M059J (cell line): ENCODE results near the gene EPYC. TPM values are rescaled to one million over a fixed set of nuclear protein-coding genes. Genes with fewer than 3 reads are reported as not detected.

Experiments used
- DNase-seq: peaks from one replicate; pipeline ENCODE4 v3.0.0-alpha.2; 2012; ENCODE audit warnings: low read depth
- total RNA-seq: library from RNA; depleted of rRNA; stranded (reverse); fragments of >200 nt; shearing (Covaris generic); gene quantifications from 2 replicates; pipeline ENCODE4 v1.2.3, GENCODE V29; 2014

The EPYC gene
- total RNA-seq, 1 experiment from 2014 or later = 0.17 TPM

DNA sequence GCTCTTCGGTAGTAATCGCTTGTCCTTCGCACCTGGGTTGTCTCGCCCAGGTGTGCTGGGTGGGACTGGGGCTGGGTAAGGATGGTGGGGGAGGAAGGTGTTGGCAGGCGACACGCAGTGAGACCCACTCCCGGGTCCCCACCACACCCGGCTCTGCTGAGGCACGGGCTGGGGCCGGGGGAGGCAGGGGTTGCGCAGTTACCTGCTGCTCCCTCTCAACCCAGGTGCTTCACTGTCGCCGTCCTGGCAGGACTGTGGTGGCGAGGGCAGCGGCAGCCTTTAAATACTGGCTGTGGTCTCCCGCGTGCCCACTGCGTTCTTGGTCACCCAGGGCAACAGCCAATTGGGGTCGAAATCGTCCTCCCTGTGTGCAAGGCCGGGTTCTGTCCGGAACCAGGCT lies 49.9 kb downstream of the EPYC start, which contains the start of gene CCER1:
TSS of gene CCER1 (minus strand) at position 256 of the 400 bp plus-strand sequence. CDS start 434 bp downstream, outside the sequence.
- DNase-seq = no peak

DNA sequence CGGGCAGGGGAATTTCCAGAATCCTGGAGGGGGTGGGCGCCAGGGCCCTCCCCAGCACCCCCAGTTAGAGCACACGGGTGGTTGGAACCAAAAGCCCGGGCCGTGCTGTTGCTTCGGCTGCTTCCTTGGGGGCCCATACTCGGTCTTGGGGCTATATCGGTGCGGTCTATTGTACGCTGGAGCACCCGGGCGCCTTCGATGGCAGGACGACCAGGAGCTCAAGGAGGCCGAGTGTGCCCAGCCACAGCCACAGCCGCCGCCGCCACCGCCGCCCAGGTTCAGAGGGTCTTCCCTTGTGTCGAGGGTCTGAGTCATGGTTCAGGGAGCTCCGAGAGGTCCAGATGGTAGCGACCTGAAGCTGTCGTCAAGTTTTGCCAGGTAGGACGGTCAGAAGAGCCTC lies 50.3 kb downstream of the EPYC start:
- DNase-seq = no peak

DNA sequence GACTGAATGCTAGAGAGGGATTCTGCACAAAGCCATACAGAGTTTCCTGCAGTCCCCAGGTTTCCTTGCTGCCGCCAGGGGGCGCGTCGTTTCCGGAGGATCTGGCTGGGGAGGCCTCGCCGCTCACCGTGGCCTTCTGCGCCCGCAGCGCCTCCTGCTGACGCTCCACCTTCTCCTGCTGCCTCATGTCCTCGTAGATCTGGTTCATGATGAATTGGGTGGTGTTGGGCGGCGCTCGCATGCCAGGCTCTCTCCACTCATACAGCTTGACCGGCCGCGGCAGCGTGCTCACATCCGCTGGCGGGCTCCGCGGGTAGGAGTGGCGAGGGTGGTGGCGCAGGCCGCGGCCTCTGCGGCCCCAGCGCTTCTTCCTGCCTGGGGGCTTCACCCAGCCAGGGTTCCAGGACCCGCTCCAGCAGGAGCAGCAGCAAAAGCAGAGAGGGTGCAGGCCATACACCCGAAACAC lies 50.8 kb downstream of the EPYC start:
- DNase-seq = no peak

DNA sequence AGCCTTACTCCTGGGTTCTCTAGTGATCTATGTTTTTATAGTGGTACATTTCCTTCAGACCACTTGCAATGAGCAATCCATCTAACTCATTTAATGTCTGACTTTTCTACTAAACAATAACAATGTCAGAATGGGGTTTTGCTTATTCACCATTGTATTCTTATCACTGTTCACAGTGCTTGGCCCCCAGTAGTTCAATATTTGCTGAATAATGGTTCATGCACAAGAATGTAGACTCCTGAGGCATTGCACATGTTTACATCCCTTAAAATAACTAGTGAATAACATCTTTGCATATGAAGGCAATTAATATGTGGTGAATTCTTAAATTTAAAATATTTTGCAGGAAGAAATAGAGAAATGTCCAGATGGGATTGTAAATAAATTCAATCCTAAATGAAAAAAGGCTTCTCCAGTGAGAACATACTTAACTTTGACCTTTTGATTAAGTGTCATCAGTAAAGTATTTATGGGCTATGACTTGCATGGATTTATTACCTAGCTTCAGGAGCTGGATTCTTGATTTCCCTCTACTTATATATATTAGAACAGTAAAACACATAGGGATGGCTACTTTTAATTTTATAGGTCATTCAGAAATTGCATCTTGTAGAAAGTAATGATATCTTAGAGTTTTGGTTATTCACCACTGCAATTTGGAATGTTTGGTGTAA lies 53.2 kb downstream of the EPYC start:
- DNase-seq = no peak

DNA sequence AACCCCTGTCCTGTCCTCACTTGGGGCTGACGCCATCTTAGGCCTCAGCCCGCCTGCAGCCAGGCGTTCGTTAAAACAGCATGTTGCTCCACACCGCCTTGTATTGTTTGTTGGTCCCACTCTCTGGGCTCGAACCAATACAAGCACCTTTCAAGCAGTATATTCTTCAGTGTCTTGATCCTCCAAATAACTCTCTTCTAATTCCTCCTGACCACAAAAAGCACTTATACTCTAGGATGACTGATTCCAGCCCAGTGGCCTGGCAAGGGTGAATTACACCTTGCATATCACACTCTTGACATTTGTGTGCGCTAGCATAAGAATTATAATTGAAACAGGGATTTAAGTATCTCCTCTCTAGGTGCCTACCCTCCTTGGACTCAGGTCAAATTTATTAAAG lies 56.9 kb downstream of the EPYC start:
- no peak for DNase-seq

DNA sequence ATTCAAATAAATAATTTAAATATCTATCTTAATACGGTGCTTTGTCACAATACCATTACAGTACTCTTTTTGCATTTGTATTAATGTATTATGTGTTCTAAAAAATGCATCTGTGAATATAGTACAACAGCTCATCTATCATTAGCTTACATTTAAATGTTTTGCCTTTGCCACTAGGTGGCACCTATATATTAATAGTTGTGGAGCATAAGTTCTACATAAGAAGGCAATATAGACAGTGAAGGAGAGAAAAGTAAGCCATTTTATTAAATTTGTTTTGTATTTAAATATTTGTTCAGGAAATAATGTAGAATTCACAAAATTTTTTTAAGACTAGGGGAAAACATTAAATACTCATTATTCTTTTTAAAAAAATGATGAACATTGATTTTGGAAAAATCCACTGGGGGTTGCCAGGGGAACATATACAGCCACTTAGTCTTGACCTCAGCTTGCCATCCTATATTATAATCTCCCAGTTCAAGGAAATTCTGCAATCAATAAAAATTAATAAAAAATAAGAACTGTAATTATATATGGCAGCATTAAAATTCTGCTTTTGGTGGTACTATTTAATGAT lies 59.6 kb downstream of the EPYC start:
- peak; percentile 35 for DNase-seq

DNA sequence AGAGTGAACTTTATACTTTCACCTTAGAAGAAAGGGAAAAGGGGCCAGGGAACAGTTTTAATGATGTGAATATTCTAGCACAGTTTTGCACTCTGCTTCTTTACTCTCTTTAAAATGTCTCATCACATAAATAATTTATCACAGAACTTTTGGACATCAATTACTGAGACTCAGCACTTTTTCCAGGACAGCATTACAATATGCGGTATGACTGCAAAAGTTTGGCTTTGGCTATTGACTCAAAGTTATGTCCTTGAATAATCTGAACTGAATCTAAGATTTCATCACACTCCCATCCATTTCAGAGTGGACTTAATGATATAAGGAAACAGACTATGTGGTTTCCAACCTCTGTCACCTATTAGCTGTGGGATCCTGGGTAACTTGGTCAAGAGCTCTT lies 61.5 kb downstream of the EPYC start:
- no peak for DNase-seq

DNA sequence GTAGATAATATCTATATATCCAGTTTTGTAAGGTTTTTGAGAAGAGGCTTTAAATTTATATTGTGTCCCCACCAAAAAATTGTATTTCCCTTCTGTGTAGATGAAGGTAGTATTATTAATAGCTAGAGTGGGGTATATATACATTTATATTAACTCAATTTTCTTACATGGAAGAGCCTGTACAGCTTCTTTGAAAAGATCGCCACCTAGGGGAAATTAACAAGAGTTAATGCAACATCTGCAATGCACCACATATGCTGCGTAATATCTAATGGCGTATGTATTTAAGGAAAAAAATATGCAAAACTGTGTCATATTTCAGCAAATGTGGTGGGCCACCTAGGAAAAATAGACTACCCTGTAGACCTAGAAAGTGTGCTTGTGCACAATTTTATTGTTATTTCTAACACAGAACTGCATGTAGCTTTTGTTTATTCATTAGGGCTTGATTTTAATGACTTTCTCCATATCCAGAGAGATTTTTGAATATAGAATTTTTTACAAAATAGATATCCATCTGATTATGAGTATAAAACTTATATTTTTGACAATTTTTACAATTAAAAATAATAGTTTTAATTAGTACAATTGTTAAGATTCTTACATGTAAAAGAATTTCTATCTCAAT lies 63.8 kb downstream of the EPYC start:
- peak; percentile 57 for DNase-seq

DNA sequence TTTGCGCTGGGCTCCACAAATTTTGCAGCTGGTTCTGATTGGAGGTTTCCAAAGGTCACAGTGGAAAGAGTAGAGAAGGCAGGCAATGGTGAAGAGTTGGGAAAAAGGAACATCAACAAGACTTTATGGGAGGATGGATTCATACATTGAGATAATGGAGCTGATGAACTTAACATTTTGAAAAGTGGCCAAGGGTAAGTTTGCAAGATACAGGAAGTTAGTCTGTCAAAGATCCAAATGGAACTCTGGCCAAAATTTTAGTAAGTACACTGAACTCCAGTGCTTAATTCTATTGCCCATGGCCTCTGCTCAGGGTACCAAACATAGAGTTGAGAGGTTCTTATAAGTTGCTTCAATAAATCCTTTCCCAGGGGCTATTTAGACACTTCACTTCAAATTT lies 65.4 kb downstream of the EPYC start:
- DNase-seq = peak; percentile 31

DNA sequence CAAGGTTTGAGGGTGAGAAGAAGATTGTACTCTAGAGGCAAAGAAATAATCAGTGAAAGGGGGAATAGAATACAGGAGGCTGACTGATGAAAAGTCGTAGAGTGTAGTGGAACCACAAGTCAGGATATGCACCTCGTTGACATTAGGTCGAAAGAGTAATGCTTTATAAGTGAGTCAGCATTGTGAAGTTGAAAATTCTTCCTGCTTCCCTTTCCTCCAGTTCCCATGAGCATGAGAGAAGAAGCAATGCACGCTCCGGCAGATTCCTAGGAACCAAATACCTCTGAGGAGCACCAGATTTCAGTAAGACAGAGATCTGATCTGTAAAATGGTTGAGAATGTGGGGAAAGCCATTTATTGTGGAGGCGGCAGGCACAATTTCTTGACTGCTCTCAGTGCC lies 66.3 kb downstream of the EPYC start:
- peak; percentile 88 for DNase-seq

DNA sequence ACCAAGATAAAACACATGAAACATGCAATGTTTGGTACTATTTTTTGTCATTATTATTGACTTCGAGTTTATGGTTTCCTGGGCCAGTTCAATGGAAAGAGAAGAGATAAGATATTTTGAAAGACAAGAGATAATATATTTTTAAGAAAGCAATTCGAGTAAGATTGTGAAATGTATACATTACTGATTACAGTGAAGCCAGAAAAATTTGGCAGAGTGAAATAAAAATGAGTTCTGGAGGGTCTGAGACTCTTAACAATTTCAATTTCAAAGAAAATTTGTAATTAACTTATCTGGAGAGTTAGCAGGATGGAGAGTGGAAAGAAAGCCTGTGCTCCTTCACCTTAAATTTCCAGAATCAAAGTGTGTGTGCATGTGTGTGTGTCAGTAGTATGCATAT lies 67.1 kb downstream of the EPYC start:
- DNase-seq = no peak

DNA sequence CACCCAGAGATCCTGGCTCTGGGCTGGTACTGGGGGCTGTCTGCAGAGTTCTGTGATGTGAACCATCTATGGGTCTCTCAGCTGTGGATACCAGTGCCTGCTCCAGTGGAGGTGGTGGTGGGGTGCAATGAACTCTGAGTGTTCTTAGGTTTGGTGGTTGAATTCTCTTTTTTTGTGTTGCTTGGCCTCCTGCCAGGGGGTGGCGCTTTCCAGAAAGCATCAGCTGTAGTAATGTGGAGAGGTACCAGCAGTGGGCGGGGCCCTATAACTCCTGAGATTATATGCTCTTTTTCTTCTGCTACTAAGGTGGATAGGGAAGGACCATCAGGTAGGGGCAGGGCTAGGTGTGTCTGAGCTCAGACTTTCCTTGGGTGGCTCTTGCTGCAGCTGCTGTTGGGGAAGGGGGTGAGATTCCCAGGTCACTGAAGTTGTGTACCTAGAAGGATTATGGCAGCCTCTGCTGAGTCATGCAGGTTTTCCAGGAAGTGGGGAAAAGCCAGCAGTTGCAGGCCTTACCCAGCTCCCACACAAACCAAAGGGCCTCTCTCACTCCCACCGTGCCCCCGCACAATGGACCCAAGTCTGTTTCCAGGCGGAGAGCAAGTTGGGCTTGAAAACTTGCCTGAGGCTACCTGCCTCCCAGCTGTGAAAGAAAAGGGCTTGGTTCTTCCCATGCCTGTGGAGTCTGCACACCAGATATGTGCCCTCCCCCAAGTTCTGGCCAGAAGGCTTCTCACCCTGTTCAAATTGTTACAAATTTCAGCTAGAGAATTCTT lies 68.4 kb downstream of the EPYC start:
- peak; percentile 46 for DNase-seq

DNA sequence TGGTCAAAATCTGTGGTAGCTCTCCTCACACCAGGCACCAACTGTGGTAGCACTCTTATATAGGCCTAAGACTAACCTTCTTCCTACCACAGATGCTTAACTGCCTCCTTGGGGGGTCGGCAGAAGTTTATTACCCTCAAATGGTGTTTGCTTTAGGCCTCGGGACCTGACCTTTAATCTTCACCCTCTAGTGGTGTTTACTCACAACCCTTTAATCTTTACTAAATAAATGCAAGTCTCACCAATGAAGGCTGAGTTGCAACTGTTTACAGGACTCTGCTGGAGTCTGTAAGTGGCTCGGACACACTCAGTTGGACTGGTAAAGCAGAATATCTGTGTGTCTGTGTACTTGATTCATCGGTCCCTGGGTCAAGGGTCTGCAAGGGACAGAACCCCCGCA lies 79.2 kb downstream of the EPYC start:
- no peak for DNase-seq

DNA sequence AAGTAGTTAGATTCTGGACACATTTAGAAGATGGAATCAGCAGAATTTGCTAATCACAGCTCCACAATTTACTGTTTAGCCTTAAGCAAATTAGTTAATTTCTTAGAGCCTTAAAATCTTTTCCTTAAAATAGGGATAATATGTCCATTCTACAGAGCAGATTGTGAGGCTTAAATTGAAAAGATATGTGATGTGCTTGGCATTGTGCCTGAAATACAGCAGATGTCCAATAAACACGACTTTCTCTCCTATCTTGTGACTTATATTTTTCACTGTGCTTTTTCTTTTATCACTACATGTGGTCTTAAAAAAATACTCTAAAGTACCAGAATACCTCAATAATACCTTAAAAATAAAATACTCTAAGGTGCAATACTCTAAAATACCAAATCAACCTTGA lies 80.4 kb downstream of the EPYC start:
- no peak for DNase-seq

DNA sequence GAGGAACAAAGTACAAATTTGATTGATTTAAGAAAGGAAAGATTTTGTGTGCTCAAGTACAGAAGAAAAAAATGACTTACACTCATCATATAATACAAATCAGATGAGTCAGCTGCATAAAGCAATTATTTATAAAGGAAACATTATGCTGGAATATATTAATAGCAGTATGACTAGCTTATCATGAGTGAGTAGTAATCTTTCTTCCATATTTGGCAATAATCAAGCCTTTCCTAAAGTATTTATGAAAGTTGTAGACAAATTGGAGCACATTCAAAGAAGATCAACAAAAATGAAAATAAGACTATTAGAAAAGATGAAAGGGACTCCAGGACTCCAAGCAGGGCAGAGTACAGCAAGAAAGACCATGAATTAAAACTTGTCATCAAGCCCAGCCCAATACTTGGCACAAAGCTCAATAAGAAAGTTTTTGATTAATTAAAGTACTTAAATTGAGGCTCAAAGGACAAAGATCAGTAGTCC lies 82.6 kb downstream of the EPYC start:
- peak; percentile 24 for DNase-seq

DNA sequence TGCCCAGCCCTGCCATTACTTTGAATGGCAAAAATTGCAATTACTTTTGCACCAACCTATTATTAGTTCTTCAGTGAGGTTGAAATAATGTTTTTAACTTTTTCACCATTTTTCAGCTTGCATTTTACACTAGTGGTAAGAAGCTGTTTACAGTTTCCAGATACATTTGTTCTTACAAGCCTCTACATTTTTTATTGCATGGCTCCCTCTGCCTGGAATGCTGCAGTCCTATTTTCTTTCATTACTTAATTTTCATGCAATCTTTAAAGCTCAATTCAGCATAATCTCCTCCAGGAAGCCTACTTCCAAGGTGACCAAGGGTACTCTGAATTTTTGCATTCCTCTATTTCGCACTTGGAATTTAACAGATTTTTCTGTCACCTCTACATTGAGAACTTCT lies 83.2 kb downstream of the EPYC start:
- no peak for DNase-seq

DNA sequence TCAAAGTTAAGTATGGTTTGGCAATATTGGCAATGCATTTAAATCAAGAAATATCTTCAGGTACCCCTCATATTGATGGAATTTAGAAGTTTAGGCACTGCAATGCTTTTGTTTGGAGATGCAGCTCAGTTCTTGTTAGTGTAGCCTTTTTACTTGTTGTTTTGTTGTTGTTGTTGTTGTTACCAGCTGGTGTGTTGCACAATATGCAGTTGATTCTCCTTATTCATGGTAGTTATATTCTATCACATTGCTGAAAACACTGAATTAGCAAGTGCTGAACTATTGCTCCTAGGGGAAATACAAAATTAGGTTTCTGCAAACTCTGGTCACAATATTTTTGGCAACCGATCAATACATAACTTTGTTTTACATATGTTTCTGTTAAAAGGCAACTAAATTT lies 84.5 kb downstream of the EPYC start:
- DNase-seq = no peak

DNA sequence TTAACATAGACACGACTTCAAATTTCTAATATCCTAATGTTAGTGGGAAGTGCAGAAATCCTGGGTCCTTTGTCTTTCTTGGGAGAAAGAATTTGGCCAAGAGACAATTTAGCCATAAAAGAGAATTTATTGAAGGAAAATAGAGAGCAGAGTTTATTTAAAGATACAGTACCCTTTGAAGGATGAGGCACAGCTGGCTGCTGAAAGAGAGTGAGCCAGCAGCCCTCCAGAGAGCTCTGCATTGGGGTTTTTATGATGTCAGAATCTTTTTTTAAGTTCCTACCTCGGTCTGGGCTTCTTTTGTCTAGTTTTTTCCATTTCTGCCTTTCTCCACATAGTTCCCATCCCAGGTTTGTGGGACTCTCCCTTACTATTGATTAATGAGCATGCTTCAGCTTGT lies 87.3 kb downstream of the EPYC start:
- no peak for DNase-seq

DNA sequence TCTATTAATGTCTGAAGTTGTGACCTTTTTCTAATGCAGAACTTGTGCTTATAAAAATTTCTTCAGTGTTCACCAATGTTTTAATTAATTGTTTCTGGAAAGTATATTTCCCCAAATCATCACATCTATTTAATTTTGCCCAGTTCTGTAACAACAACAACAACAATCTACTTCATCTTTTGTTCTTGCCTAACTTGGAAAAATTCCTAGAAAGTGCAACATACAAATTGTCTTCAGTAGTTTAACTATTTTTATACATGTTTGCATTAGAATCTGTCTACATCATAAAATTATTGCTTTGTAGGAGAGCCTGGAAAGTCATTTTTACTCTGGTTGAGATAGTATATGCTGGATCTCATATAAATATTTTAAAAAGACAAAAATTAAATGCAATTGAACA lies 88.3 kb downstream of the EPYC start:
- no peak for DNase-seq

DNA sequence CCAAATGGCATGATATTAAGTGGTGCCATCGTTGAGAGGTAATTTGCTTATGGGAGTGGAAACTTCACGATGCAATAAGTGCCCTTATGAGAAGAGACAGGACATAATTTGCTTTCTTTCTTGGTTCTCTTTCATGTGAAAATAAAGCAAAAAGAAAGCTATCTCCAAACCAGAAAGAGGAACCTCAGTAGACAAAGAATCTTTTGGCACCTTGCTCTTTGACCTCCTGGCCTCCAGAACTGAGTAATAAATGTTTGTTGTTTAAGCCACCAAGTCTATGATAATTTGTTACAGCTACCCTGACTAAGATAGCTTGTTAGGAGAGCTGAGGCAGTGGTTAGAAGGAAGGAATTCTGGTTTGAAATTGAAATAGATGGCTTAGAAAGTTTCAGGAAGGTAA lies 89.4 kb downstream of the EPYC start:
- no peak for DNase-seq
